M059J (cell line): ENCODE measurements around the gene HOXC10. TPM values are rescaled to one million over a fixed set of nuclear protein-coding genes. Genes with fewer than 3 reads are reported as not detected.

ENCODE experiments used
- DNase-seq: peaks from one replicate; pipeline ENCODE4 v3.0.0-alpha.2; 2012; ENCODE audit warnings: low read depth
- total RNA-seq: library from RNA; depleted of rRNA; stranded (reverse); fragments of >200 nt; shearing (Covaris generic); gene quantifications from 2 replicates; pipeline ENCODE4 v1.2.3, GENCODE V29; 2014

Gene HOXC10
- total RNA-seq, 1 experiment from 2014 or later, result 15.3 TPM

DNA sequence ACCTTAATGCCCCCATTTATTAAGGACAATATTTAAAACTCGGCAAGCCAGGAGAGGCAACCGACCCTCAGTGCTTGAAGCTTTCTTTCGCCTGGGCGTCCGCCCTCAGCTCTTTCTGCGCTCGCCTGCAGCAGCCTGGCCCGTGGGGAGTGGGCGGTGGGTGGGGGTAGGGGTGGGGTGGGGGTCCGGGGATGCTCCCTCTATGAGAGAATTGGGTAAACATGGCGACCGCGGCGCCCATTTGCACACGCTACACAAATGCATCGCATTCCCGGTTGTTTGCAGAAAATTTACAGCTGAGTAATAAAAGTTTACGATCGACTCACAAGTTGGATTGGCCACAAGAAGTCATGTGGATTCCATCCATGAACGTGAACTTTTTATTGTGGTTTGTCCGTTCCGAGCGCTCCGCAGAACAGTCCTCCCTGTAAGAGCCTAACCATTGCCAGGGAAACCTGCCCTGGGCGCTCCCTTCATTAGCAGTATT, 31.6 kb downstream of the HOXC10 start:
- peak; percentile 92 for DNase-seq

DNA sequence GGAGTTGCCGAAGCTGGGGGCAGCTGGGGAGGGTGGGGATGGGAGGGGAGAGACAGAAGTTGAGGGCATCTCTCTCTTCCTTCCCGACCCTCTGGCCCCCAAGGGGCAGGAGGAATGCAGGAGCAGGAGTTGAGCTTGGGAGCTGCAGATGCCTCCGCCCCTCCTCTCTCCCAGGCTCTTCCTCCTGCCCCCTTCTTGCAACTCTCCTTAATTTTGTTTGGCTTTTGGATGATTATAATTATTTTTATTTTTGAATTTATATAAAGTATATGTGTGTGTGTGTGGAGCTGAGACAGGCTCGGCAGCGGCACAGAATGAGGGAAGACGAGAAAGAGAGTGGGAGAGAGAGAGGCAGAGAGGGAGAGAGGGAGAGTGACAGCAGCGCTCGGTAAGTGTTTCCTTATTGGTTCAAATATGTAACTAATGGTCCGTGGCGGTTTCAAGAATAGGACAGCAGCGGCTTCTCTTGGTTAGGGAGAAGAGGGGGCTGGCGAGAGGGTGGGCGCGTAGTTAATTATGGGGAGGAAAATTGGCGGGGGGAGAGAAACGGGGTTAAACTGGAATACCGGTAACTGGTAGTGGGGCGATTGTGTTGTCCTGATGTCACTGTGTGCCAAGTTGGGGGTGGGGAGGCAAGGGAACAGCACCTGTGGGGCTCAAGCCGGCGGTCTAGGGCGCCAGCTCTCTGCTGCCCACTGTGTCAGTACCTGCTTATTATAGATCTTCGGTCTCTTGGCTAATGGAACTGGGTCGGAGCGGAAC, 32.3 kb downstream of the HOXC10 start:
- peak; percentile 76 for DNase-seq

DNA sequence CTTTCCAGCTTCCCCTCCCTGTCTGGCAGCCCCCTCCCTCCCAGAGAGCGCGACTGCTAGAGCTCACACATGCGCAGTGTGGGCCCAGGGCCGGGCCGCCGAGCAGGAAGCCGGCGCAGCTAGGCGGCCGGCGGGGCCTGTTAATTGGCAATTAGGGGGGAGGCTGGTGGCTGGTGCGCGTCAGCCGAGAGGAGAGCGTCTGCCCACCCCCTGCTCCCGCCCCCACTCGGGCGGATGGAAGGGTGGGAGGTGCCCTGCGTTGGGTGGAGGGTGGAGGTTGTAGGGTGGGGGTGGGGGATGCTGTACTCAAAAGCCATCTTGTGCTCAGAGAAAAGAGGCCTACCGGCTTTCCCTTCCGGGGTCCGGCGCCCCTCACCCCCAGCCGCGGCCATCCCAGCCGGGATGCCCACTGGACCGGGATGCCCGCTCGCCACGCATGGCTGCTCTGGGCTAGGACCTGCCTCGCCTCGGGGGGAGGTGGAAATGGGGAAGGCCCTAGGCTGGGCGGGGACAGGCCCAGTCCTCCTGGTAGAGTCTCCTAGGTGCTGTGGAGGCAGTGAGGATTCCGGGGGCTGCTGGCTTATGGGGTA, 33.0 kb downstream of the HOXC10 start:
- peak; percentile 95 for DNase-seq

DNA sequence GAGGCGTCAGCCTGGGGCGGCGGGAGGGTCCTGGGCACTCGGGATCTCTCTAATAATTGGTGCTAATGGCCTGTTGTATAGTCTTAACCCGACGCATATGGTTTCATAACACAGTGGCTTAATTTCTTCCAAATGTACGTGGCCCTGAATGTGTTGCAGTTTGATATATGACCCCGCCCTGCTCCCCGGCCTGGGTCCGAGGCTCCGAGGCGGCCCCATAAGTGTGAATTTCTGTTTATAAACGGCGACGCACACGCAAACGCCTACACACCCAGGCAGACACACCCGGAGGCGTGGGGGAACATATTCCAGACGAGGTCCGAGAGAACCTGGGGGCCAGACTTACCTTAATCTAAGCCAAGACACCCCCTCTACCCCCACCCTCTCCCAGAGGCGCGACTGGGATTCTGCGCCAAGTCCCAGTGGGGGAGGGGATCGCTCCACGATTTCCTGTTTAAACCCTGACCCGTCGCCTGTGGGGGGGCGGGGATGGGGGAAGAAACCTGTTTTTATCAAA, 33.6 kb downstream of the HOXC10 start:
- DNase-seq, result peak; percentile 74

DNA sequence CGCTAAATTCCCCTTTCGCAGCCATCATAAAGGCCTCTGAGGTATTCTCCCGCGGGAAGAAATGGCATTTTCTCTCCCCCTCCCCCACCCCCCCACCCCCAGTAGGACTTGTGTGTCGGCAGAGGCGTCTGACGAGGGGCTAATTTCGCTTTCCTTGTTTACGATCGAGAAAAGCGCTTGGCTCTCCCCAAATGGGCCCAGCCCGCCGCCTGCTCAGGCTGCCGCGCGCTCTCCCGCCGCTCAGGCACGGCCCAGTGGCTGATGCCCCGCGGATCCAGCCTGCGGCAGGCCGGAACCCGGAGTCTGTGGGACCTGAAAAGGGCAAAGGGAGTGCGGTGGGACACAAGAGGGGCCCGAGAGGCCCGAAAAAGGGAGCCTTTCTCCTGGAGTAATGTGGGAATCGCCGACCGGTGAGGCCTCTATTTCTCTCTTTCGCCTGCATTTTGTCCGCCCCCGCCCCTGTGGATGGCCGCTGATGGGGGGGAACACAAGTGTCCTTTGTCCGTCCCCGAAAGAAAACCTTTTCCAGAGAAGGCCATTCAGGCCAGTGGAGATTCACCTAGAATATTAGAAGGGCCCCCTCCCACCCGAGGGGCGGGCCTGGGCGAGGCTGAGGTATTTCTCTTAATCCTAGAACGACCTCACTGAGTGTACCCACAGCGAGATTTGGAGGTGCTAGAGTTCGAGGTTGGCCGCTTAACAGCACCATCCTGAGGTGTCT, 34.3 kb downstream of the HOXC10 start:
- DNase-seq, result peak; percentile 55

DNA sequence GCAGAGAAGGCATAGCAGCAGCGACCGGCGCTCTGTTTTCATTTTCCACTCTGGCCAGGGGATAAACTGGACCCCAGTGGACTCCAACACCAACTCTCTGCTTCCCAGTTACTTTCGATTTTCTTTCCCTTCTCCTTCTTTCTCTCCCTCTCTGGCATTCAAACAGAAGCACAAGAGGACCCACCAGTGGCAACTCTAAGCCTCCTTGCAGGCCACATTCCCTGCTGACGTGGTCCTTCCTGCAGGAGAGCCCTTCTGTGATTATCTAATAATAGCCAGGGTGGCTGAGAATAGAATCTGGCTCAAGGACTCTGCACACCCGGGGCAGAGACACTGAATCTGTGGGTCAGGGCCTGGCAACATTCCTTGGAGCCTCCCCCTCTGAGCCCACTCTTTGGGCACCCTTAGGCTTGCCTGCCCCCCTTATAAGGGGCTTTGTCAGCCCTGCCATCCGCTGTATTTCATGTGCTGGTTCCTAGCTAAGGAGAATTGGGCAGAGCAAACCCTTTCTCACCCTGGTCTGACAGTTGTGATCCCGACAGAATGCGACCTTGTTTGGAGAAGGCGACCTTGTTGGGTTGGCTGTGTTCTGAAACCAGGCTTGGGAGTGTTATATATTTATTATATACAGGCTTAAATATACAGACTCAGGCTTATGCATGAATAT, 35.1 kb downstream of the HOXC10 start:
- peak; percentile 66 for DNase-seq

DNA sequence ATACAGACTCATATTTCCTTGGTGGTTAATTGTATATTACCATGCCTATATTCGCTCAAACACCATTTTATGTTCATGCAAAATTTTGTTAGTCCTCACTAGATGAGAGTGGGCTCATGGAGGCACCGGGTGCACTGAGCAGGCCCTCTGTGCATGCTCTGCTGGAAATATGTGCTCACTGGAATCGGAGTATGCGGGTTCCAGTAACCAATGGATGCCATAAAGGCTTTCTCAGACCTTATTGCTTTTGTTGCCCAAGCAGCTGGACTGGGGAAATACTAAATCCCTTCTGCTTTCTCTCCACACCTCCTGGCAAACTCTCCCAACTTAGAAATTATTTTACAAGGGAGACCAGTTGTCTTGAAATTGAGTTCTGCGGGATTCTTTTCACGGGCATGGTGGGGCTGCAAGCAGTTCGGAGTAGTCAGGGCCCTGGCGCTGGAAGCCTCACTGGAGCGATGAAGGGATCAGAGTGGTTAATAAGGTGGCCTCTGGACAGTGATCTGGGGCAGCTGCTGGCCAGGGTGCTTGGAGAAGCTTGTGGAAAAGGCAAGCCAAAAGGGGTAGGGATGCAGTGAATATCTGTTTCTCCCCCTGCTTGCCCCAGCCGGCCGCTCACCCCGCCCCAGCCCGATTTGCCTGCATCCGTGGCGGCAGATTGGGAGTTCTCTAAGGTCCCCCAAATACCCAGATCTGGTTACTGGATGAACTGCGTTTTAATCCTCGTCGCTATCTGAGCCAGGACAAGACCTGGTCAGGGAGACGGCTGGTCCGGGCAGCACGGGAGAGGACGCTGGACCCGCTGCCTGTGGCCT, 35.9 kb downstream of the HOXC10 start:
- no peak for DNase-seq

DNA sequence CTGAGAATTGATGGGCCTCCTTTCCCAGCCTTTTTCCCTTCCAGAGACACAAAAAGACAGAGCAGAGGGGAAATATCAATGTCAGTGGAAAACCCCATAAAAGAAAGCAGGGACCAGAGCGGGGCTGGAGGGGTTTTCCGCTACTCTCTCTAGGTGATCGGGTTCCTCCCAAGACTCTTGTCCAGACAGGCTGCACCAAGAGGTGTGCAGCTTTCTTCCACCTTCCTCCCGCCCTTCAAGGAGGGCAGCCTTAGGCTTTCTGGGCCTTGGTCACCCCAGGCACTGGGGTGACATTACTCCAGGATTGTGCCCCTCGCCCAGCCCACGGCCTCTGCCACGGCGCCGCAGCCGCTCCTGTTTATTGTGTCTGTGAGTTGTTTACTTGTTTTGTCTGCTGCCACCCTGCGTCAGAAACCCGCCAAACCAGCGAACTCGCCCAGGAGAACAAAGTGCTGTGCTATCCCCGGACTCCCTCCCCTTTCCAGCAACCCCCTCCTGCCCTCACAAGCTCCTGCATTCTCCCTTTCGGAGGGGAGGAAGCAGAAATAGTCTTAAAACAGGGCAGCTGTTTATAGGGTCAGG, 36.6 kb downstream of the HOXC10 start:
- no peak for DNase-seq

DNA sequence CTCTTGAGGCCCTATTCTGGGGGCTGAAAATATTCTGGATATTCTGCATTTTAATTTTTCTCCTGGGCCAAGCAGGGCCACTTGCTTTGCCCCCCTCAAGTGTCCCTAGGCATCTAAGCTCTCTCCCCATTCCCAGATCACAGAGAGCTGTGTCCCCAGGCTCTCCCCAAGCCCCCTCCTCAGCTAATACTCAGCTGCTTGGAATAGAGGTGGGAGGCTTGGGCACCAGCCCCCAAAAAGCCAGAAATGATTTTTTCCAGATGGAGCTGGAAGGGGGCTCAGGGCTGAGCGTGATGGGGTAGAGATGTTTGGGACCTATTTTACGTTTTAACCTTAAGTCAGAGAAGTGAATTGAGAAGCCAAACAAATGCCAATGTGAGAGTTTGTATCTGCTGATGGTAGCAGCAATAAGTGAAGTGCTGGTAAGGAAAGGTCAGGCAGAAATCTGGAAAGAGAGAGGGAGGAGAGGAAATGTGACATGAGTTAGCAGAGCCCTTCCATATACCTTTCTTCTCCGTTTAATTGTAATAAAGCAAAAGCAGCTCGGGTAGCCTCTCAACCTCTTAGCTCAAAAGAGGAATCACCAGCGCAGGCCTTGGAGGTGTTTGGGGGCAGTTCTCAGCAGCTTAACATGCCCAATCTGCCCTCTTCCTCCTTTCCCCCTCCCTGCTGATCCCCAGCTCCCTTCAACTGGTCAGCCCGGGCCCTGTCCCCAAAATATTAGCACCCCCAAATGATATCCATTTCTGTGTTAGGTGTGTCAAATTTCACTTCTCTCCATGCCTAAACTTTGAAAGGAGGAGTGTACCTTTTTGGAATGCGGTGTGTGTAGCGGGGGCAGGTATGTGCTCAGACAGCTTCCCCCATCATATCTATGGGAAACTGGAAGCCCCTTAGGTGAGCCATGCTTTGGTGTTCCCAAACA, 38.3 kb downstream of the HOXC10 start:
- no peak for DNase-seq

DNA sequence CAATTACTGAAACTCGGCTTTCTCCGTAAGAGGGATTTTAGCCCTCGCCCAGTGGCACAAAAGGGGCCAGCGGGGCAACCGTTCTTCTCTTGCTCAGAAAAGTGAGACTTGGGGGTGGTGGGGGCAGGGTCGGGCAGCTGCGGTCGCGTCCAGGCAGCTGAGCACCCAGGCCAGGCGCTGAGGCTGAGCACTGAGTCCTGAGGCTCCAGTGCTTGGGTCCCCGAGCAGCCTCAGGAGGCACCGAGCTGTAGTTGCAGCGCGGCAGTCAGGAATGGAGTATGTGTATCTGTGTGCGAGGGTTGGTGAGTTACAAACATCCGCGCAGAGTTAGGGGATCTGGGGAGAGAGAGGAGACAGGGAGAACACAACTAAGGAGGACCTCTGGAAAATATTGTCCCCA, 39.2 kb downstream of the HOXC10 start:
- no peak for DNase-seq

DNA sequence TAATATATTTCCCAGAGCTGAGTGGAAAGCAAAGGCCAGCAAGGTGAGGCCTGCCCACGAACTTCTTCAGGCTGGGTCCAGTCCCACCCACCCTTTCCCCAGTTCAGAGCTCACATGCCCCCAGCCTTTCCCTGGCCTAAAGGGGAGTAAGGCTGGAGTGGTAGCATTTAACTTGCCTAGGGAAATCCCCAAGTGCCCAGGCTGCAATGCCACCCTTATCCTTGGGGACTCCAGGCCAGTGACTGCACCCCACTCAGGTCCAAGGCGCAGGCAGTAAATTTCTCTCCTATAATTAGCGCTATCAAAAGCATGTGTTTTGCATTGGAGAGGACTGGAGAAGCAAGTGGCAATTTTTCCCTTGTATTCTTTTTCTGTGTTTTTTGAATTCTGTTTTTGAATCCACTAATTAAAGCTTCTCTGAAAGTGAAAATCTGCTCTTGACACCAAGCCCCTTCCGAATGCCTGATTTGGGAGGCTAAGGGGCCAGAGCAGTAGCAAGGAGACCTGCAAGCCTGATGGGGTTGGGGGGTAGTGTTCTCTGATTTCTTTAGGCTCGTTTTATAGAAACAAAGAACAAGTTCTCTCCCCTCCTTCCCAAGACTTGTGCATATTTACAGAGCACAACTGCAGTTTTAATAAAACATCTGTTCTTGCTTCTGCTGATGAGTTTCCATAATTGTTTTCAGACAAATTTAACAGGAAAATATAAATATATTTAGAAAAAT, 39.8 kb downstream of the HOXC10 start:
- no peak for DNase-seq

DNA sequence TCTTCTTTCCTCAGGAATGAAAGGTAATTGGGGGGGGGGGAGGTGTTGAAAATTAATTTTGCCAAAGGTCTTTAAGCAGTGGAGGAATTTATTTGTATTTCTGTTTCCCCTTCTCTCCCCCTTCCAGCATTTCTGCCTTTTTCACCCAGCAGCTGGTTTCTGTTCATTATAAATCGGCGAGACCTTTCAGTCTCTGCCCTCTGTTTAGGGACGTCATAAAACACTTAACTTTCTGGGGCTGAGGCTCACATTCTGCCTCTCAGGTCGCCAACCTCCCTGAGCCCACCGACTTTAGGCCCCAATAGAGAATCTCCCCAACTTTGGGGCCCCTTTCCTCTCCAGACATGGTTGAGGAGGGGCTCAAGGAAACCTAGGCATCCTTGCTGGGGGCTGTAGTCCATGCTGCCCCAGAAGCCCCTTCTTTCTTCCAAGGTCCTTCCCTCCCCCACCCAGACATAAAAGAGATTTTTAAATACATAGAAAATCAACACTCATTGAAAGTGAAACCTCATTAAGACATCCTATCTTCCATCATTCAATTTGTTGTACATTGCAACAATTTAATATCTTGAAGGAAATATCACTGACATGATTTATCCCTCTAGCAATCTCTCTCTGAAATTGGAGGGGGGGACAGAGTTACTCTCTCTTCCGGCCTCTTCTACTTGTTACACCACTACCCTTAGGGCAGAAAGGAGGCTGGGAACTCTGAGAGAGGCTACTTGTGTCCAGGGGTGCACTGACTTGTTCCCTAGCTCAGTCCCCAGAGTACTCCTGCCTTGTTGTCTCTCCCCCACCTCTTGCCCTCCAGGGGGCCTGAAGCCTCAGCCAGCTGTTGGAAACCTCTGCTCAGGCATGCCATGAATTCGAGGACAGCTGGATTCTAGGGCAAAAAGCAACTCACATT, 40.8 kb downstream of the HOXC10 start:
- DNase-seq, result no peak

DNA sequence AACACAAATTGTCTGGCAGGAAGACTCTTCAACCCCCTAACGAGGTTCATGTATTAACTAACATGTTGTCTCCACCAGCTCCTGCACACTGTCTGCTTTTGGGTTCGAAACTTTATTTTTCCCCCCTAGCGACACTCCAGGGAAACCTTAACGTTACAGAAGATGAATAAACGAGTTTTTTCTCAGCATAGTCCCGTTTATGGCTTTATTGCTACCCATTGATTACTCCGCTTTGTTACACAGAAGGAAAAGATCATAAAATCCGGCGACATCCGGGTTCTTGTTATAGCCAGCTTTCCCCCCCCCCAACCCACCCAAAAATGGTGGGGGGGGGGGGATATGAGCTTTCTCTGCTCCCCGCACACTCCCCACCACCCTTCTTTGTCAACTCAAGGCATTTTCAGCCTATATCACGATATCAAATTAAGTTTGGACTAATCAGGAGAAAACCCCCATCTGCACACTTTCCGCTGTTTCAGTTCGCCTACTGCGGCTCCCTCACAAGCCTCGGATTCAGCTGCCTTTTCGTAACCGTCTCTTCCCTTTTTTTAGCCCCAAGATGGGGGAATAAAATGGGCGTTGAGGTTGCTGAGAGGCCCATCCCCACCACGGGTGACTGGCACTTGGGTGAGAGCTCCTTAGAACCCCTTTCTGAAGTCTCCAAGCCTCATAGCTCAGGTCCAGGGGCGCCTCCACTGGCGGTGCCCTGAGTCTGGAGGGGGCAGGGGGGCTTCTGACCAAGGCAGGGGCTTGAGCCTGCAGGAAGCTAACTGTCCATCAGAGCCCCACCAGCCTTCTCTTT, 41.9 kb downstream of the HOXC10 start:
- DNase-seq, result no peak

DNA sequence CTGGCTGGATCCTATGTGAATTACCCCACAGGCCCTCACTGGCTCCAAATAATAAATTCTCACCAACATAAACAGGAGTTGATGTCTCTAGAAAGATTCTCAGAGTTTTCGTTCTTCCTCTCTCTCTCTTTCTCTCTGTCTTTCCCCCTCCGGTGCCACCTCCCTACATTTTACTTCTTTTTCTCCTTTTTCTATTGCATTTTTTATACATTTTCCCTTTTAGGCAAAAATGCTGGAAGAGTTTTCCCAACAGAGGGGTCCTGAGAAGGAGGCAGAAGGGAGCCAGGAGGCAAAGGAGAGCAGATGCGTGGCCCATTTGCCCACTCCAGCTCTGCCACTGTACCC, 42.5 kb downstream of the HOXC10 start:
- no peak for DNase-seq

DNA sequence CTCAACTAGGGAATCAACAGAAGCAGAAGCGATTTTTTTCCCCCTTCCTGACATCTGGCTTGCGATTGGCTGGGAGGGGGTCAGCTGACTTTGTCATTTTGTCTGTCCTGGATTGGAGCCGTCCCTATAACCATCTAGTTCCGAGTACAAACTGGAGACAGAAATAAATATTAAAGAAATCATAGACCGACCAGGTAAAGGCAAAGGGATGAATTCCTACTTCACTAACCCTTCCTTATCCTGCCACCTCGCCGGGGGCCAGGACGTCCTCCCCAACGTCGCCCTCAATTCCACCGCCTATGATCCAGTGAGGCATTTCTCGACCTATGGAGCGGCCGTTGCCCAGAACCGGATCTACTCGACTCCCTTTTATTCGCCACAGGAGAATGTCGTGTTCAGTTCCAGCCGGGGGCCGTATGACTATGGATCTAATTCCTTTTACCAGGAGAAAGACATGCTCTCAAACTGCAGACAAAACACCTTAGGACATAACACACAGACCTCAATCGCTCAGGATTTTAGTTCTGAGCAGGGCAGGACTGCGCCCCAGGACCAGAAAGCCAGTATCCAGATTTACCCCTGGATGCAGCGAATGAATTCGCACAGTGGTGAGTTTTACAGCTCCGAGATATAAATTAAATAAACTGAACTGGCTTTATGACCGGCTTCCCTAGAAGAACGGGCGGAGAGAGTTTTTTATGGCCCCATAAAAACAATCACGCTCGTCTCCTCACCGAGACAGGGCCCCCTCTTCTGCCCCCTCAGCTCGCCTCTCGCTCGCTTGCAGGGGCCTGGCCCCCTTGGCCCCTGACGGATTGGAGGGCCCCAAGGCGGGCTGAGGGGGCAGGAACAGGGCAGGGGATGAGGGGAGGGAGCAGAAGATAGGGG, 43.6 kb downstream of the HOXC10 start, which contains the start of gene HOXC6:
Gene HOXC6 (plus strand): TSS at position 127 of the 888 bp plus-strand sequence. CDS start 82 bp downstream, at position 209.
- DNase-seq, result no peak
